ENCODE results near the gene ATOH8.

DNA sequence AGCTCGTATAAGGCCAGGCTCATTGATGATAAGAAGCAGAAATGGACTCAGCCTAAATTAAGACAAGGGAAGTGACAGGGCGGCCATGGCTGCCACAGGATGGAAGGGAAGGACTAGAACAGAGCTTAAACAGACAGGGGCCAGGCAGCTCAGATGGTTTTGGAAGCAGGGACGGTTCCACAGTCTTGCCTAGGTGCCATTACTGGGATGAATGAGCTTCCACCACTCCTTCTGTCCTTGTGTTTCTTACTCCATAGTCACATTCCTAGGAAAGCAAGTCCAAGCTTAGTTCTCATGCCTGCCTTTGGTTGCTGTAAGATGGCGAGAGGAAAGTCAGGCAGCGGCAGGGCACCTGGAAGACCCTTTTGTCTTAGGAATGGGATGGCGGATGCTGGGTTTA, 47.7 kb upstream of the ATOH8 start:
- TF ChIP-seq, protein P1, sequence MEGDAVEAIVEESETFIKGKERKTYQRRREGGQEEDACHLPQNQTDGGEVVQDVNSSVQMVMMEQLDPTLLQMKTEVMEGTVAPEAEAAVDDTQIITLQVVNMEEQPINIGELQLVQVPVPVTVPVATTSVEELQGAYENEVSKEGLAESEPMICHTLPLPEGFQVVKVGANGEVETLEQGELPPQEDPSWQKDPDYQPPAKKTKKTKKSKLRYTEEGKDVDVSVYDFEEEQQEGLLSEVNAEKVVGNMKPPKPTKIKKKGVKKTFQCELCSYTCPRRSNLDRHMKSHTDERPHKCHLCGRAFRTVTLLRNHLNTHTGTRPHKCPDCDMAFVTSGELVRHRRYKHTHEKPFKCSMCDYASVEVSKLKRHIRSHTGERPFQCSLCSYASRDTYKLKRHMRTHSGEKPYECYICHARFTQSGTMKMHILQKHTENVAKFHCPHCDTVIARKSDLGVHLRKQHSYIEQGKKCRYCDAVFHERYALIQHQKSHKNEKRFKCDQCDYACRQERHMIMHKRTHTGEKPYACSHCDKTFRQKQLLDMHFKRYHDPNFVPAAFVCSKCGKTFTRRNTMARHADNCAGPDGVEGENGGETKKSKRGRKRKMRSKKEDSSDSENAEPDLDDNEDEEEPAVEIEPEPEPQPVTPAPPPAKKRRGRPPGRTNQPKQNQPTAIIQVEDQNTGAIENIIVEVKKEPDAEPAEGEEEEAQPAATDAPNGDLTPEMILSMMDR (conservative IDR thresholded peaks at IDR 0.05; ENCODE audit: low read length) = no peak
- TF ChIP-seq EZH2phosphoT487 (IDR thresholded peaks at IDR 0.05; ENCODE audit: borderline replicate concordance, low read depth, low read length) = no peak
